ENCODE results near the gene DAP. TPM values are rescaled to one million over a fixed set of nuclear protein-coding genes. Genes with fewer than 3 reads are reported as not detected.
A peak's percentile ranks its signal among the peaks of the same experiment; 100 is the strongest.

DAP gene
- total and polyA plus RNA-seq, 10 of the 15 experiments (the other 5 are each of a cell fraction or from before 2014, with no cell fraction given) = 12.9 to 130 (median 49.9) TPM

- Histone ChIP-seq H3K27me3 (replicated peaks in 1 of 2; ENCODE audit: control insufficient read depth in 2 of 2, insufficient read depth in 2 of 2, low read length in 1 of 2) (no peaks in the 10 kb centered on the region), H3K4me2 (ENCODE audit: control insufficient read depth, insufficient read depth) (peak overlapping the region; percentile 83; the same call in 1 of the 2 replicates), H3K27ac (ENCODE audit: control insufficient read depth, insufficient read depth) (peak overlapping the region; percentile 30), H3K9ac (ENCODE audit: control insufficient read depth, insufficient read depth, low read length) (no peak overlapping the region), H3K79me2 (ENCODE audit: control insufficient read depth, insufficient read depth, low read length) (peaks cover 77% of the 10 kb centered on the region), H3K4me1 (ENCODE audit: control insufficient read depth, insufficient read depth, low read length) (peaks cover 78% of the 10 kb centered on the region), H3K4me3 (no peak overlapping the region), H3K9me3 (replicated peaks; ENCODE audit: control insufficient read depth, insufficient read depth, low read length) (peaks cover 6% of the 10 kb centered on the region), H3K36me3 (ENCODE audit: control insufficient read depth in 2 of 2, insufficient read depth in 2 of 2, low read length in 1 of 2) (peaks cover 7 to 16% of the 10 kb centered on the region in 2 experiments), H4K20me1 (ENCODE audit: control insufficient read depth, insufficient read depth) (no peaks in the 10 kb centered on the region), H2AFZ (ENCODE audit: control insufficient read depth, low read depth, low read length) (no peak overlapping the region)
- ChIA-PET SMC1A (ENCODE audit: uncharacterized antibody, unreplicated experiment) (interaction anchor here (0.7 to 12.0 kb wide), 13 partner anchors 9 to 271 kb away, joined by 3 to 192 read pairs (median 17); no protein-coding TSS in a partner anchor), RAD21 (ENCODE audit: unreplicated experiment) (interaction anchor here (0.6 to 7.5 kb wide), 11 partner anchors 22 to 346 kb away, joined by 3 to 186 read pairs (median 8); no protein-coding TSS in a partner anchor), POLR2A (interaction anchor here (0.7 to 3.8 kb wide), 3 partner anchors 22 to 177 kb away, joined by 3 to 18 read pairs (median 3); no protein-coding TSS in a partner anchor), CTCF (interaction anchor here (0.7 to 8.0 kb wide), 15 partner anchors 10 to 346 kb away, joined by 3 to 229 read pairs (median 22); partner anchors contain the start of gene ROPN1L)
- intact Hi-C loops (cut with micrococcal nuclease; ENCODE audit: unreplicated experiment) (loop anchor here (5.0 kb wide), 2 partner anchors 272 to 347 kb away; no protein-coding TSS in a partner anchor), in situ Hi-C loops (cut with MboI) (loop anchor here (5.0 kb wide), 1 partner anchor 177 kb away; no protein-coding TSS in a partner anchor)
- TF ChIP-seq POLR2AphosphoS5 (IDR thresholded peaks at IDR 0.05; ENCODE audit: low read length) (0 out of 2 replicates have a peak, but pooled peaks have one; percentile 34), ATF3 (IDR thresholded peaks at IDR 0.05; ENCODE audit: borderline replicate concordance, extremely low read depth, low read depth, low read length) (no peak), TAF1 (IDR thresholded peaks at IDR 0.05; ENCODE audit: borderline replicate concordance, low read depth, low read length) (no peak), POLR2A (IDR thresholded peaks at IDR 0.05; ENCODE audit: low read depth, low read length) (peak; percentile 27; the same call in 1 of the 2 replicates), MAX (IDR thresholded peaks at IDR 0.05; ENCODE audit: low read depth, low read length) (no peak), HCFC1 (IDR thresholded peaks at IDR 0.05; ENCODE audit: low read length) (no peak), SRF (IDR thresholded peaks at IDR 0.05; ENCODE audit: low read depth in 2 of 2, low read length in 2 of 2) (no peak), SP1 (IDR thresholded peaks at IDR 0.05; ENCODE audit: low read depth, low read length) (no peak), ZBTB11 (CRISPR knock-in tag; IDR thresholded peaks at IDR 0.05) (no peak), HSF1 (IDR thresholded peaks at IDR 0.05; ENCODE audit: low read depth, low read length) (no peak)
- no peak for FAIRE-seq
- 94% methylated on average over 5 of the region's 5 CpGs for WGBS (ENCODE audit: insufficient coverage, insufficient replicate concordance, low lambda C conversion rate, missing lambda C conversion rate)
- BruUV-seq (replicated peaks) = no TSS peak
- no peak for DNase-seq (ENCODE audit: low read depth, low spot score)
- no peak for ATAC-seq
Measured at GRCh38 chr5:10629682-10630081, 131.4 kb downstream of the DAP start.

Measured in GM12878 (cell line).